Measurements from ENCODE around the gene ITK.
"Not testable (repeated sequence)": the region's sequence is repeated elsewhere in the genome, so short reads cannot be mapped to it uniquely, and the experiment has no call there.

ITK gene

DNA sequence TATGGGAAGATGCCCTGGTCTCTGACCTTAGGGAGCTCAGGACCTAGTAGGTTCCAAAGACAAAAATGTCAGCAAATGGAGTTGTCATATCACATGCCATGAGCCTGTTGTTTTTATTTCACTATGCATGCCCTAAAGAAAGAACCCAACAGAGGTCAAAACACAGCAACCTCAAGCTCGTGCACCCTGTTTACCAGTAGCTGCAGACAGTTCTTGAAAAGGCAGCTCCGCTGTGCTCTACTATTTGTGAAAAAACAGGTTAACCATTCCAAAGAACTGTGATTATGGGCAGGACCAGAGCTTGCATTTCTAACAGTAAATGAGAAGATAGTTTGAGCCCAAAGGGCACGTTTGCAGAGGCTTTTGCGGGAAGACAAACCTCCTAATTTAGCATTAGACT lies 22.8 kb downstream of the ITK start:
- Histone ChIP-seq H3K9me2 (replicated peaks; ENCODE audit: insufficient read depth, low read length) (no peaks in the 10 kb centered on the region), H3K9me3 (ENCODE audit: insufficient read depth, low read length) (peaks cover 8% of the 10 kb centered on the region; the same call in 1 of the 2 replicates), H3F3A (ENCODE audit: insufficient read depth) (no peaks in the 10 kb centered on the region), H3K27me3 (ENCODE audit: low read length) (no peaks in the 10 kb centered on the region), H3K4me2 (ENCODE audit: low read depth, low read length, poor library complexity, severe bottlenecking) (no peak overlapping the region), H4K20me1 (ENCODE audit: low read depth, low read length) (no peaks in the 10 kb centered on the region), H3K9ac (ENCODE audit: low read length) (no peak overlapping the region), H3K36me3 (ENCODE audit: low read length) (no peaks in the 10 kb centered on the region), H3K79me2 (ENCODE audit: insufficient read depth, low read length) (no peaks in the 10 kb centered on the region), H3K27ac (ENCODE audit: low read depth, low read length) (no peak overlapping the region), H2AFZ (ENCODE audit: low read depth, low read length, severe bottlenecking) (no peak overlapping the region), H3K4me3 (ENCODE audit: insufficient read depth, low read length, poor library complexity, severe bottlenecking) (no peak overlapping the region)
- TF ChIP-seq, protein P1, sequence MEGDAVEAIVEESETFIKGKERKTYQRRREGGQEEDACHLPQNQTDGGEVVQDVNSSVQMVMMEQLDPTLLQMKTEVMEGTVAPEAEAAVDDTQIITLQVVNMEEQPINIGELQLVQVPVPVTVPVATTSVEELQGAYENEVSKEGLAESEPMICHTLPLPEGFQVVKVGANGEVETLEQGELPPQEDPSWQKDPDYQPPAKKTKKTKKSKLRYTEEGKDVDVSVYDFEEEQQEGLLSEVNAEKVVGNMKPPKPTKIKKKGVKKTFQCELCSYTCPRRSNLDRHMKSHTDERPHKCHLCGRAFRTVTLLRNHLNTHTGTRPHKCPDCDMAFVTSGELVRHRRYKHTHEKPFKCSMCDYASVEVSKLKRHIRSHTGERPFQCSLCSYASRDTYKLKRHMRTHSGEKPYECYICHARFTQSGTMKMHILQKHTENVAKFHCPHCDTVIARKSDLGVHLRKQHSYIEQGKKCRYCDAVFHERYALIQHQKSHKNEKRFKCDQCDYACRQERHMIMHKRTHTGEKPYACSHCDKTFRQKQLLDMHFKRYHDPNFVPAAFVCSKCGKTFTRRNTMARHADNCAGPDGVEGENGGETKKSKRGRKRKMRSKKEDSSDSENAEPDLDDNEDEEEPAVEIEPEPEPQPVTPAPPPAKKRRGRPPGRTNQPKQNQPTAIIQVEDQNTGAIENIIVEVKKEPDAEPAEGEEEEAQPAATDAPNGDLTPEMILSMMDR (IDR thresholded peaks at IDR 0.05; ENCODE audit: insufficient read depth, low read length, poor library complexity, severe bottlenecking): no peak
- TF ChIP-seq EZH2phosphoT487 (conservative IDR thresholded peaks at IDR 0.05; ENCODE audit: low read length): no peak

GRCh38 chr5:157204765-157205164 lies 24.1 kb downstream of the ITK start:
- Histone ChIP-seq H3K4me3 (ENCODE audit: insufficient read depth, low read length, poor library complexity, severe bottlenecking) (no peak overlapping the region), H3K36me3 (ENCODE audit: low read length) (no peaks in the 10 kb centered on the region), H3F3A (ENCODE audit: insufficient read depth) (no peaks in the 10 kb centered on the region)

DNA sequence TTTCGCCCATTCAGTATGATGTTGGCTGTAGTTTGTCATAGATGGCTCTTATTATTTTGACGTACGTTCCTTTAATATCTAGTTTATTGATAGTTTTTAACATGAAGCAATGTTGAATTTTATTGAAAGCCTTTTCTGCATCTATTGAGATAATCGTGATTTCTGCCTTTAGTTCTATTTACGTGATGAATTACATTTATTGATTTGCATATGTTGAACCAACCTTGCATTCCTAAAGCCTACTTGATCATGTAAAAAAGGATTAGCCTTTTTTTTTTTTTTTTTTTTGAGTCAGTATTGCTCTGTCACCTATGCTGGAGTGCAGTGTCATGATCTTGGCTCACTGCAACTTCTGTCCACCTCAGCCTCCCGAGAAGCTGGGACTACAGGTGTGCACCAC lies 25.1 kb downstream of the ITK start:
- Histone ChIP-seq H3K9me2 (replicated peaks; ENCODE audit: insufficient read depth, low read length) (no peaks in the 10 kb centered on the region), H3F3A (ENCODE audit: insufficient read depth) (no peaks in the 10 kb centered on the region), H3K9ac (ENCODE audit: low read length) (no peak overlapping the region), H3K4me3 (ENCODE audit: insufficient read depth, low read length, poor library complexity, severe bottlenecking) (no peak overlapping the region), H3K27me3 (ENCODE audit: low read length) (no peaks in the 10 kb centered on the region), H4K20me1 (ENCODE audit: low read depth, low read length) (no peaks in the 10 kb centered on the region), H3K4me2 (ENCODE audit: low read depth, low read length, poor library complexity, severe bottlenecking) (no peak overlapping the region), H3K9me3 (ENCODE audit: insufficient read depth, low read length) (peaks cover 8% of the 10 kb centered on the region; the same call in 1 of the 2 replicates), H3K36me3 (ENCODE audit: low read length) (no peaks in the 10 kb centered on the region), H3K27ac (ENCODE audit: low read depth, low read length) (no peak overlapping the region), H3K79me2 (ENCODE audit: insufficient read depth, low read length) (no peaks in the 10 kb centered on the region), H2AFZ (ENCODE audit: low read depth, low read length, severe bottlenecking) (no peak overlapping the region)
- no peak for TF ChIP-seq EZH2phosphoT487 (conservative IDR thresholded peaks at IDR 0.05; ENCODE audit: low read length)
- TF ChIP-seq, protein P1 (IDR thresholded peaks at IDR 0.05; ENCODE audit: insufficient read depth, low read length, poor library complexity, severe bottlenecking): no peak

More at GRCh38 chr5:157204765-157205164, 24.1 kb downstream of the ITK start:
- no peak for TF ChIP-seq EZH2phosphoT487 (conservative IDR thresholded peaks at IDR 0.05; ENCODE audit: low read length)
- TF ChIP-seq, protein P1 (IDR thresholded peaks at IDR 0.05; ENCODE audit: insufficient read depth, low read length, poor library complexity, severe bottlenecking): no peak
- H4K20me1 ChIP-seq (ENCODE audit: low read depth, low read length): no peaks in the 10 kb centered on the region
- no peak overlapping the region for H3K4me2 ChIP-seq (ENCODE audit: low read depth, low read length, poor library complexity, severe bottlenecking)
- H3K9me3 ChIP-seq (ENCODE audit: insufficient read depth, low read length): peaks cover 8% of the 10 kb centered on the region; the same call in 1 of the 2 replicates
- H2AFZ ChIP-seq (ENCODE audit: low read depth, low read length, severe bottlenecking): peak overlapping the region; percentile 66
- H3K79me2 ChIP-seq (ENCODE audit: insufficient read depth, low read length): no peaks in the 10 kb centered on the region
- no peak overlapping the region for H3K9ac ChIP-seq (ENCODE audit: low read length)
- no peaks in the 10 kb centered on the region for H3K27me3 ChIP-seq (ENCODE audit: low read length)
- no peak overlapping the region for H3K27ac ChIP-seq (ENCODE audit: low read depth, low read length)
- no peaks in the 10 kb centered on the region for H3K9me2 ChIP-seq (replicated peaks; ENCODE audit: insufficient read depth, low read length)

- not testable (repeated sequence) for H3K36me3 ChIP-seq (ENCODE audit: low read length); H3K9me3 ChIP-seq (ENCODE audit: insufficient read depth, low read length); H3K27me3 ChIP-seq (ENCODE audit: low read length); H3K9ac ChIP-seq (ENCODE audit: low read length); H3K4me3 ChIP-seq (ENCODE audit: insufficient read depth, low read length, poor library complexity, severe bottlenecking); H2AFZ ChIP-seq (ENCODE audit: low read depth, low read length, severe bottlenecking); H4K20me1 ChIP-seq (ENCODE audit: low read depth, low read length); H3F3A ChIP-seq (ENCODE audit: insufficient read depth); H3K9me2 ChIP-seq (replicated peaks; ENCODE audit: insufficient read depth, low read length); H3K27ac ChIP-seq (ENCODE audit: low read depth, low read length); H3K79me2 ChIP-seq (ENCODE audit: insufficient read depth, low read length); H3K4me2 ChIP-seq (ENCODE audit: low read depth, low read length, poor library complexity, severe bottlenecking)
Measured at GRCh38 chr5:157210652-157211051, 30.0 kb downstream of the ITK start.

Data from SU-DHL-6 (cell line).